K562 (cell line): ENCODE data around the gene NR1H2. TPM values are rescaled to one million over a fixed set of nuclear protein-coding genes. Genes with fewer than 3 reads are reported as not detected.
A peak's percentile ranks its signal among the peaks of the same experiment; 100 is the strongest.

Source experiments
- ARID2 ChIP-seq: fragments of 450-650 bp; IDR thresholded peaks from 2 replicates; pipeline ENCODE4 v1.6.1; 2017; ENCODE audit warnings: antibody characterized with exemption, mild to moderate bottlenecking
- ATF3 ChIP-seq, 2 experiments: fragments of 450-650 bp in 1 of 2; sonication (generic) in 1 of 2; formaldehyde crosslinking in 1 of 2; IDR thresholded peaks in 1 of 2; conservative IDR thresholded peaks in 1 of 2; 2 replicates each; pipeline versions ENCODE4 v1.6.1 to v1.8.1; 2016 to 2023; ENCODE audit warnings: mild to moderate bottlenecking in 2 of 2, moderate library complexity in 2 of 2, inconsistent platforms in 1 of 2, missing genetic modification reagents in 1 of 2
- CTCFL ChIP-seq: IDR thresholded peaks from 2 replicates; pipeline ENCODE4 v1.6.1; 2011; ENCODE audit warnings: borderline replicate concordance, low read depth, mild to moderate bottlenecking, moderate library complexity, low read length; ENCODE audit not compliant: insufficient read depth, poor library complexity, severe bottlenecking
- ERF ChIP-seq: fragments of 450-650 bp; formaldehyde crosslinking; IDR thresholded peaks from 2 replicates; pipeline ENCODE4 v1.4.0; 2020; ENCODE audit warnings: mild to moderate bottlenecking, mixed read lengths
- FOXK1 ChIP-seq: sonication (generic); formaldehyde crosslinking; IDR thresholded peaks from 2 replicates; pipeline ENCODE4 v1.8.0; 2022; ENCODE audit warnings: missing genetic modification reagents, mild to moderate bottlenecking, borderline replicate concordance
- KHSRP ChIP-seq: fragments of 450-650 bp; IDR thresholded peaks from 2 replicates; pipeline ENCODE4 v1.6.1; 2017
- LCOR ChIP-seq: sonication (generic); formaldehyde crosslinking; IDR thresholded peaks from 2 replicates; pipeline ENCODE4 v1.8.0; 2022; ENCODE audit warnings: mild to moderate bottlenecking, missing genetic modification reagents
- NCOA1 ChIP-seq: fragments of 450-650 bp; IDR thresholded peaks from 2 replicates; pipeline ENCODE4 v1.6.1; 2016; ENCODE audit warnings: low read depth
- NFIX ChIP-seq: fragments of 250-450 bp; sonication (Bioruptor Pico); IDR thresholded peaks from 2 replicates; pipeline ENCODE4 v1.4.0; 2020; ENCODE audit warnings: low read depth, mild to moderate bottlenecking, moderate library complexity
- NKRF ChIP-seq: fragments of 450-650 bp; IDR thresholded peaks from 2 replicates; pipeline ENCODE4 v1.6.1; 2016; ENCODE audit warnings: borderline replicate concordance
- PKNOX1 ChIP-seq: fragments of 450-650 bp; IDR thresholded peaks from 2 replicates; pipeline ENCODE4 v1.6.1; 2016
- PRMT5 ChIP-seq: sonication (generic); formaldehyde crosslinking; IDR thresholded peaks from 2 replicates; pipeline ENCODE4 v1.5.0; 2020; ENCODE audit warnings: missing genetic modification reagents
- PTBP1 ChIP-seq: fragments of 200-400 bp; formaldehyde crosslinking; IDR thresholded peaks from 2 replicates; pipeline ENCODE4 v1.6.1; 2017; ENCODE audit warnings: low read depth, low read length
- SP1 ChIP-seq: sonication (generic); formaldehyde crosslinking; IDR thresholded peaks from 2 replicates; pipeline ENCODE4 v1.8.1; 2022; ENCODE audit warnings: mild to moderate bottlenecking, missing genetic modification reagents
- SRSF7 ChIP-seq: fragments of 200-400 bp; formaldehyde crosslinking; optimal IDR thresholded peaks from 2 replicates; pipeline ENCODE3; 2017; ENCODE audit warnings: mild to moderate bottlenecking, low read depth, low read length
- STAG1 ChIP-seq: sonication (generic); formaldehyde crosslinking; IDR thresholded peaks from 2 replicates; pipeline ENCODE4 v1.5.0; 2020; ENCODE audit warnings: missing genetic modification reagents, borderline replicate concordance
- TFAP4 ChIP-seq: sonication (generic); formaldehyde crosslinking; IDR thresholded peaks from 2 replicates; pipeline ENCODE4 v1.8.0; 2022; ENCODE audit warnings: missing genetic modification reagents, mild to moderate bottlenecking, moderate library complexity, borderline replicate concordance
- ZNF584 ChIP-seq: fragments of 200-800 bp; sonication (Bioruptor generic); IDR thresholded peaks from 2 replicates; pipeline ENCODE4 v1.6.1; 2016; ENCODE audit warnings: low read depth, mild to moderate bottlenecking, missing genetic modification characterization, missing compliant biosample characterization
- ZNF699 ChIP-seq: fragments of 250-450 bp; sonication (Bioruptor Pico); IDR thresholded peaks from 2 replicates; pipeline ENCODE4 v1.8.0; 2021; ENCODE audit warnings: mild to moderate bottlenecking, moderate library complexity; ENCODE audit not compliant: insufficient replicate concordance
- polyA plus RNA-seq, 8 experiments: library from polyadenylated mRNA; depleted of rRNA in 4 of 8; stranded (reverse) in 5 of 8; unstranded in 3 of 8; fragments of >200 nt; fragmentation: Nextera tagmentation in 2 of 8; fragmentation: Illumina TruSeq in 1 of 8; extraction: Ambion mirVana in 2 of 8; extraction: Trizol in 1 of 8; gene quantifications; 2 replicates each; pipeline versions ENCODE4 v1.2.1 to v1.2.3, GENCODE V29; 2011 to 2014; ENCODE audit warnings: inconsistent platforms in 1 of 8, missing spikeins in 1 of 8
- total RNA-seq, 7 experiments: library from RNA; depleted of rRNA in 6 of 7; stranded (reverse); fragments of >200 nt in 6 of 7; fragmentation: Illumina TruSeq in 2 of 7; extraction: Trizol in 2 of 7; gene quantifications; 2 replicates each; pipeline versions ENCODE4 v1.2.1 to v1.2.3, GENCODE V29; 2011 to 2021; ENCODE audit warnings: low replicate concordance in 1 of 7

The NR1H2 gene
- total and polyA plus RNA-seq, 9 of the 15 experiments (the other 6 are each of a cell fraction or from before 2014, with no cell fraction given), result 0.11 to 73.8 (median 24.0) TPM

- TF ChIP-seq PTBP1 (0 out of 2 replicates have a peak, but pooled peaks have one; percentile 50), FOXK1 (CRISPR knock-in tag) (peak; percentile 19; the same call in 1 of the 2 replicates), ZNF584 (peak; percentile 51; the same call in 1 of the 2 replicates), SRSF7 (no peak), NFIX (CRISPR knock-in tag) (no peak), SP1 (peak; percentile 82), STAG1 (CRISPR knock-in tag) (peak; percentile 80; the same call in 1 of the 2 replicates), CTCFL (no peak), PKNOX1 (peak; percentile 69), NKRF (no peak), ZNF699 (CRISPR knock-in tag) (no peak), ERF (CRISPR knock-in tag) (0 out of 2 replicates have a peak, but pooled peaks have one; percentile 63), TFAP4 (CRISPR knock-in tag) (peak; percentile 70; the same call in 1 of the 2 replicates), PRMT5 (CRISPR knock-in tag) (no peak), NCOA1 (peak; percentile 22; the same call in 1 of the 2 replicates), LCOR (CRISPR knock-in tag) (no peak), ATF3 (IDR thresholded peaks at IDR 0.05) (peak; percentile 99), ATF3 (CRISPR knock-in tag; conservative IDR thresholded peaks at IDR 0.05) (peak; percentile 86), KHSRP (peak; percentile 65), ARID2 (0 out of 2 replicates have a peak, but pooled peaks have one; percentile 24)
These were observed 18.8 kb upstream of the NR1H2 start (continued) for GRCh38 chr19:50357178-50358100.
